HG02885 (cell line): ENCODE measurements around the gene RPL4.
"Not testable (repeated sequence)": the region's sequence is repeated elsewhere in the genome, so short reads cannot be mapped to it uniquely, and the experiment has no call there.

Experiments used
- ATAC-seq: cut with Tn5 transposase; IDR thresholded peaks from one replicate; pipeline ENCODE4 v1.9.1; 2021; ENCODE audit warnings: mild to moderate bottlenecking; ENCODE audit not compliant: unreplicated experiment, poor library complexity

The RPL4 gene

DNA sequence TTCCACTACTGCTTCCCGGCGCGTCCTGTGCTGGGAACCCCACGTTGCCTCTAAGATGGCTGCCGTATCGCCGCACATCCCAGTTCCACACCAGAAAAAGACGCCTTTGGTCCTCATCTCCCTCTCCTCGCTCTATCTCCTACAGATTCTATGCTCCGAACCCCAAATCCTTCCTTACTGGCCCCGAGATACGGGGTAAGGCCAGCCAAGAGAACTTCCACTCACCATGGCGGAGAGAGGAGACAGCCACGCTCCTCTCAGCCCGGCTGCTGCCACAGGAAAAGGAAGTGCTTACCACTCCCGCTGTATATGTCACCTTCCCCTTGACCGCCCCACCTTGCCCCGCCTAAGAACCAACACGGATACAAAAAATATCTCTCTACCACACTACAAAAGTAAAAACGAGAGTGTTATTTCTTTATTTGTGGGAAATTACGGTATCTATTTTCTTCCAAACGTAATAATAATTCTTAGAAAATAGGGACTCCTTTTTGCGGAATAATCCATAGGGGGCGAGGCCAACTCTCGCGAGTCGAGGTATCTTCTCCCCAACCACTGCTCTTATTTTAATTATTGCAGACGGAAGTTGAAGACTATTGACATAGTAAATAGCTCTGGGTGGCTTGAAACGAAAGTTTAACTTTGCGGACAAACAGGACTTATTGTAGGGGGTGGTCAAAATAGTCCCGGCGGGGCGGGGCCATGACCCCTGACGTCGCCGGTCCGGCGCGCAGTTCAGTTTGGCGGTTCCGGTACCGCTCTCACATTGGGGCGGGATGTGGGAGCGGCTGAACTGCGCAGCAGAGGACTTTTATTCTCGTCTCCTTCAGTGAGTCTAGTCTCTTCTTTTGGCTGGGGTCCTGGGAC, at the start of gene RPL4, which contains the start of gene ZWILCH:
RPL4 (minus strand) TSS at position 293 of the 867 bp plus-strand sequence; CDS start at position 228, 65 bp downstream.
ZWILCH (plus strand) TSS at position 764 of the 867 bp plus-strand sequence; CDS start at position 777, 13 bp downstream.
- peak; percentile 75 for ATAC-seq

DNA sequence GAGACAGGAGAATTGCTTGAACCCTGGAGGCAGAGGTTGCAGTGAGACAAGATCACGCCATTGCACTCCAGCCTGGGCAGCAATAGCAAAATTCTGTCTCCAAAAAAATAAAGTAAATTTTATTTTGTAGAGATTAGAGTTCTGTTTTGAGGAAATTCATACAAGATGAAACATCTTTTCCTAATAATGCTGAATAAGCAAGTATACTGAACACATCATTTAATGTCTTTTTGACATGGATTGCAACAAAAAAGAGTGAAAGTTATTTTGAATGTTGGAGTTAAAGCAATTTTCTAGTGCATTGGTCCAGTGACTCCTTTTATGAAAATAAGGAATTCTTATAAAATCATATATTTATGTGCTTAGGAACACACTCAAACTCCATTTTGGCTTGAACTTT, 40.6 kb upstream of the RPL4 start:
- no peak for ATAC-seq

DNA sequence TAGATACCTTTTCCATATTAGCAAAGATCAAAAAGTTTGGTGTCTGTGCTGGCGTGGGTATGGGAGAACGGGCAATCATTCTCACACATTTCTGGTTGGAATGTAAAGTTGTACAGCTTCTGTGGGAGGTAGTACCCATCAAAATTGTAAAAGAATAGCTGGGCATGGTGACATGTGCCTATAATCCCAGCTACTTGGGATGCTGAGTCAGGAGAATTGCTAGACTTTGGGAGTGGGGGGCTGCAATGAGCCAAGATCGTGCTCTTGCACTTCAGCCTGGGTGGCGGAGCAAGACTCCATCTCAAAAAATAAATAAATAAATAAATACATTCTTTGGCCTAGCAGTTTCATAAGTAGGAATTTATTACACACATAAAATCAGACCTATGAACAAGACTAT, 38.2 kb upstream of the RPL4 start:
- no peak for ATAC-seq

DNA sequence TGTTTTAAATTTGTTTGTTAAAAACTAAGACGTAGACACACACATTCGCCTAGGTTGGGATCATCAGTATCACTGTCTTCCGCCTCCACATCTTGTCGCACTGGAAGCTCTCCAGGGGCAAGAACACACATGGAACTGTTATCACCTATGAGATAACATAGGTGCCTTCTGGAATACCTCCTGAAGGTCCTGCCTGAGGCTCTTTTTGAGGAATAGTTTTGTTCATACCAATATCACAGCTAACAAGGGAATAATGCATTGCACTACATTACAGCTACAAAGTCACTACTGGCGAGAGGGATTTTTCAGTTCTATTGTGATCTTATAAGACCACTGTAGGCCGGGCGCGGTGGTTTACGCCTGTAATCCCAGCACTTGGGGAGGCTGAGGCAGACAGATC, 30.4 kb upstream of the RPL4 start:
- ATAC-seq: no peak

DNA sequence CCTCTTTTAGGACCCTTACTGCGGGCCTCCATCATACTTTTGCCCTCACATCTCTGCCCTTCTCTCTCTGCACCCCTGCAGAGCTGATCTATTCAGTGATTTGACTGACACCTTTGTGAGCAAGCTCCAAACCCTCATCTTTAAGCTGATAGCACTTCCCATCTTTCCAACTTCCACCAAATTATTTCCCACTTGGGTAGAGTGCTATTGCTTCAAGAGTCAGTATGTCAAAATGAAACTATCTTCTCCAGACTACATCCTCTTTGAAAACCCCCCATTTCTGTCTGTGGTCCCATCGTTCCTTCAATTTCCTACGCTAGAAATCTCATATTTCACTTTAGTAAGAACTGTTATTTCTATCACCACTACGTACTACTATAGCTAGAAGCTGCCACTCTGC, 20.2 kb upstream of the RPL4 start:
- ATAC-seq: no peak

DNA sequence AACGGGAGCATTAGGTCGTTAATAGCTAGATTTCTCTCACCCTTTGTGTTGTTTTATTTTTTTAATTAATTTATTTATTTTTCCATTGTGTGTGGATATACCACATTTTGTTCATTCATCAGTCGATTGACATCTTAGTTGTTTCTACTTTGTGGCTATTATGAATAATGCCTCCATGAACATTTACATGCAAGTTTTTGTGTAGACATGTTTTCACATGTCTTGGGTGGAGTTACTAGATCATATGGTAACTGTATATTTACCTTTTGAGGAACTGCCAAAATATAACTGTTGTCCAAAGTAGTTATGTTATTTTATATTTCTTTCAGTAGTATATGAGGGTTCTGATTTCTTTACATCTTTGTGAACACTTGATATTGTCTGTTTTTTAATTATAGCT, 19.3 kb upstream of the RPL4 start:
- no peak for ATAC-seq

DNA sequence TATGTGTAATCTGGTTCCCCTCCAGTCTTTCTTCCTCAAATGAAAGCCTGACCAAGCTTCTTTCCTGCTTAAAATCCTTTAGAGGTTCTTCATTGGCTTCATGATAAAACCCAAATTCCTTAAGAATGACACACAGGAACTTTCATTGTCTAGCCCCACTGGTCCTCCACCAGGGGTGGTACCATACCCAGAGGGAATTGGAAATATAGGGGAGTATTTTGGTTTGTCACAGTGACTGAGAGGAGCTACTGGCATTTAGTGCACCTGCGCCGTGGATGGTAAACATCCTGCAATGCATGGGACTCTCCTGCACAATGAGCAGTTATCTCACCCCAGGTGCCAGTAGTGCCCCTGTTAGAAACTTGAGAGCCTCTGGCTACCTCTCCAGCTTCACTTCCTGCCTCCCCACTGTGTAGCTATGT, 11.3 kb upstream of the RPL4 start:
- ATAC-seq: no peak

DNA sequence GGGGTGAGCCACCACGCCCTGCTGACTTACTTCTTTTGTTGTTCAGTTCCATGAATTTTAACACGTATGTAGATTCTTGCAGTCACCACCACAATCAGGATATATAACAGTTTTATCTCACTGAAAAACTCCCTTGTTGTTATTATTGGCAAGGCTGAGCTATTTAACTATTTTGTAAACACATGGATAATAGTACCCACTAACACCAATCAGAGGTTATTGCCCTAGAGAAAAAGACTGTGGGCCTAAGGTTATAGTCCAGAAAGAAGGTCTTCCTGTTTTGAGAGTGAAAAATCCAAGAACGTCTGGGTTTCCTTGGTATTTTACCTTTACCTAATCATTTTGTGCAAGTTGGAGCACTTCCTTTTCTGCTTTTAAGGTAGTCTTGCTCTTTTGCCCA, 9.9 kb upstream of the RPL4 start:
- ATAC-seq: no peak

DNA sequence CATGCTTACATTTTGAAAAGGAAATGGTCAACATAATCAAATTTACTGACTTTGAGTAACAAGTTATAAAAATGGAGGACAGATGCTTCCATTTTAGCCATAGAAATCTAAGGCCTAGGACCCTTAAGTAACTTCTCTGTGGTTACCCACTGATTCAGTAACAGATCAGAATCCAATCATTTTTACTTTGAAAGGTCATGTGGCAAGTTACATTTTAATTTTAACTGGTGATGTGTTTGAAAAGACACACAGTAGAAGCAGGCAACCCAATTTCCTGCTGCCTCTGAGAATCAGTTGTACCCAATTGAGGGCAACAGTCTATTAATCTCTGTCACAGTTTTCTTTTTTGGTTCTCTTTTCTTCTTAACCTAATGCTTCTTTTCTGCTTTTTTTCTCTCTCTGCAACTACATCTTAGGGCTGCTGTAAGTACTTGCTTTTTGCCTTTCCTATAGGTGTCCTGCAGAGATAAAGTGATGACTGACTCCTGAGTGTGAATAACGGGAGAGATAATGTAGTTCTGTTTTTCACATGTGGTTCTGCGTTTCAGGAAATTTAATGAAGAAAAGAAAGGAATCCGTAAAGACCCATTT, 3.7 kb upstream of the RPL4 start:
- ATAC-seq: no peak

DNA sequence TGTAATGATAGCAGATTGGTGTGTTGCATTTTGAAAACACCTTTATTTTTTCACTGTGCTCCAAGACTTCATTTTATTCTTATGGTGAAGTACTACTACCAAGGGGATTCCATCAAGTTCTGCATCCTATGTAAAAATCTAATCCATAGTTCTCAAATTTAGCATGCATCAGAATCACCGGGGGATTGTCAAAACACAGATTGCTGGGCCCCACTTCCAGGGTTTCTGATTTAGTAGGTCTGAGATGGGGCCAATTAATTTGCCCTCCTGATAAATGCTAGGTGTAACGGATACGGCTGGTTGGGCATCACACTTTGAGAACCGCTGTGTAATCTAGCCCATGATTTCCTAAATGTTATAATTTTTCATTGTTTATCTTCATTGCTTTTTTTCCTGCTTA, 1.2 kb upstream of the RPL4 start:
- ATAC-seq: no peak

DNA sequence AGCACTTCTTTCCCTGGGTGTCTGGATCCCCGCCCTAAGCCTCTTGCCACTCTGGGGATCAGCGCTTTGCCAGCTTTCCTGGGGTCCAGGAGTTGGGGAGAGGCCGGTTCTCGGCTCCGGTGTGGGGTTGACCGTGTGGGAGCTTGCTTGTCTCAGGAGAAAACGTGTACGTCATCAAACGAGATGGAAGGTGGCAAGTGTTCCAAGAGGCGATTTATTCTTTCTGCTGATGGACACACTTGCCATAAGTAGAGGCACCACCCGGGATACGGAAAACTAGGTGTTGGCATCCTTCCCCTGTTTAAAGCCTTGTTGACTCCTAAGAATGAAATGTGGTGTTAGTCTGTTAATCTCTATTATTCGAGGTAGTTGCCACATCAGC, 766 bp upstream of the RPL4 start:
- peak; percentile 31 for ATAC-seq

DNA sequence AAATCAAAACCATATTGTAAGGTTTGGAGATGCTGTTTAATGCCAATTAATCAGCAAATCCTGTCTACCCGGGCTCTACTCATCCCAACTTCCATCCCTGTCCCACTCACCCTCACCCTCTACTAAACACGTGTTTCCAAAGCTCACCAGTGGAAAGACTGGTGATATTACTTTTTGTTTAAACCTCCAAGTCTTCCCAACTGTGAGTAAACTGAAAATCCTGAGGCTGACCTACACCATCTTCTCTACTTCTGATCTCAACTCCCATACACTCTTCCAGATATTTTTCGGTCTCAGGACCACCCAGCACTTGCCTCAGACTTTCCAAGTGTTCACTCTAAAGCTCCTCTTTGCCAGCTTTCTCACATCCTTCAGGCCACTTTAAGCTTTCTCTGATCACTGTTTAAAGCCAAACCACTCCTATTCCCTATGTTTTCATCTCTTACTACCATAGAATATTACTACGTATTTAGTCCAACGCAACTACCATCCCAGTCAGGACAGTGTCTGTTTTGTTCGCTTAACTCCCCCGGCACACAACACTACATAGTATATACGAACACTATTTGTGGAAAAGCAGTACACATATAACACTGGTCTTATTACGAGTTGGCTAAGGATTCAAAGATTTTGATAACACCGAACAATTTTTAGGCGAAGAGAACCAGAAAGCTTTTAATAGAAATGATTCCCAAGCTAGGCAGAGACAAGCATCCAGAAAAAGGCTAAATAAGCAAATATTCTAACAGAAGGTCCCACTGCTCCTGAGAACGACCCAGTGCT, 684 bp downstream of the RPL4 start:
- no peak for ATAC-seq

DNA sequence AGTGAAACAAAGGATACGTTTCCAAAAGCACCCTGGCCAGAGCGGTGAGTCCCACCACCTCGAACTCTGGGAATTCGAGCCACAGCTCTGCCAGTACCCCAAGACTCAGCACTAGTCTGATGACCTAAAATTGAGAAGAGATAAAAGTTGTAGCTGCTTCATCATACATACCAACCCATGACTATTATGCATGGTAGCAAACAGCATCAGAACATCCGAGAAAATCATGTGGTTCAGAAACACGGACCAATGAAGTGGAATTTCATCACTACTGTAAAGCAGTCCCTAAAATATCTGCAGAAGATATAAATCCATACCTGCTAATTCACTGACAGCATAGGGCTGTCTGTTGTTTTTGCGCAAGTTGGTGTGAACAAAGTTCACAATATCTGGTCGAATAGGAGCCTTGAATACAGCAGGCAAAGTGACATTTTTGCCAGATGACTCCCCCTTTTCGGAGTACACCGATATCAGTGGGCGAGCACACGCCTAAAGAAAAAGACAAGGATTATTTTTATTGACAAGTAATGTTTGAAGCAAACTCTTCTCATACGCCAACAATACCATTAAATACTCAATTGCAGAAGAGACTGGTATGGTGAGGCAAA, 1.5 kb downstream of the RPL4 start:
- ATAC-seq: not testable (repeated sequence)

DNA sequence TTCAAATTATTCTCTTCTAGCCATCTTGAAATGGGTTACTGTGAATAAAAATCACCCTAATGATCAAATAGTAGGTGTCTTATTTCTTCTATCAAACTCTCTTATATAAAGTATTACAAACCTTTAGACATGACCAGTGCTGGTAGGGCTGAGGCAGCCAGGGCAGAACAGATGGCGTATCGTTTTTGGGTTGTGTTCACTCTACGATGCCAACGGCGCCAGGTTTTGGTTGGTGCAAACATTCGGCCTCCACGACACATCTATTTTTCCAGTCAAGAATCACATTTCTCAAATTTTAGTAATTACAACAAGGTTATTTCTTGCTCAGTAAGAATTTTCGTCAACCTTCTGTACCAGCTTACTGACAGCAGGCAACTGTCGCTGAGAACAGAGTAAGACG, 2.2 kb downstream of the RPL4 start:
- no peak for ATAC-seq

DNA sequence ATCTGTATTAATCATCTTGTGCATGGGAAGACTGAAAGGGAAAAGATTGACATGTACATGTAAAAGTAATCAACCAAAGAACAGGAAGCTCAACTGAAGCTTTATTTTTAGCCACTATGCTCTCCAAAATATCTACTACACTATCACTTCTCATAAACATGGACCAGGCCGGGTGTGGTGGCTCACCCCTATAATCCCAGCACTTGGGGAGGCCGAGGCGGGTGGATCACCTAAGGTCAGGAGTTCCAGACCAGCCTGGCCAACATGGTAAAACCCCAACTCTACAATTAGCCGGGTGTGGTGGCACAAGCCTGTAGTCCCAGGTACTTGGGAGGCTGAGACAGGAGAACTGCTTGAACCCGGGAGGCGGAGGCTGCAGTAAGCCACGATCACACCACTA, 4.3 kb downstream of the RPL4 start:
- not testable (repeated sequence) for ATAC-seq

DNA sequence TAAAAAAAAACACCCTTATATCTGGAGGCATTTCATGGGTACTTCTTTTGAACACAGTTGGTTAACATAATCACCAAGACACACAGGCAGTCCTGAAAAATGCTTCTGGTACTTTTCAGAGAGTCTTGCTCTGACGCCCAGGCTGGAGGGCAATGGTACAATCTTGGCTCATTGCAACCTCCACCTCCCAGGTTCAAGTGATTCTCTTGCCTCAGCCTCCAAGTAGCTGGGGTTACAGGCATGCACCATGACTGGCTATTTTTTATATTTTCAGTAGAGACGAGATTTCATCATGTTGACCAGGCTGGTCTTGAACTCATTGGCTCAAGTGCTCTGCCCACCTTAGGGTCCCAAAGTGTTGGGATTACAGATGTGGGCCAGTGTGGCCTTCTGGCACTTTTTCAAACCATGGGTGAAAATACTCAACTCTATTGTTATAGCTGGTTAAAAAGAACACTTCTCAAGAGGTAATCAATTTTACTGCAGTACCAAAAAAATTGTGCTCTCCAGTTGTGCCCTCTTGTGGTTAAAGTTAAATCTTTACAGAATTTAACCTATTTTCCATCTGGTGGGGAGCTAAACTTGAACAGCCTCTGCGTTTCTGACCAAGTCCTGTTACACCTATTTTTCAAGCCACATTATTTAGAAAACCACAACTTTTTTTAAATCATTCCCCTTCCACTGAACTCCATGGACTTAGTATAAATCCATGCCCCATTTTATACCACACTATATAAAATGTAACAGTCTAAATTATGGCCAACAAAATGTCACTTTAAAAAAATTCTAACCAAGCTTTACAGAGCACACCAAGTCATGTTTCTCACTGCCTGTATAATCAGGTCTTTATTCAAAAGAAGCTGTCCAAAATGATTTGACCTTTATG, 5.9 kb downstream of the RPL4 start:
- no peak for ATAC-seq

DNA sequence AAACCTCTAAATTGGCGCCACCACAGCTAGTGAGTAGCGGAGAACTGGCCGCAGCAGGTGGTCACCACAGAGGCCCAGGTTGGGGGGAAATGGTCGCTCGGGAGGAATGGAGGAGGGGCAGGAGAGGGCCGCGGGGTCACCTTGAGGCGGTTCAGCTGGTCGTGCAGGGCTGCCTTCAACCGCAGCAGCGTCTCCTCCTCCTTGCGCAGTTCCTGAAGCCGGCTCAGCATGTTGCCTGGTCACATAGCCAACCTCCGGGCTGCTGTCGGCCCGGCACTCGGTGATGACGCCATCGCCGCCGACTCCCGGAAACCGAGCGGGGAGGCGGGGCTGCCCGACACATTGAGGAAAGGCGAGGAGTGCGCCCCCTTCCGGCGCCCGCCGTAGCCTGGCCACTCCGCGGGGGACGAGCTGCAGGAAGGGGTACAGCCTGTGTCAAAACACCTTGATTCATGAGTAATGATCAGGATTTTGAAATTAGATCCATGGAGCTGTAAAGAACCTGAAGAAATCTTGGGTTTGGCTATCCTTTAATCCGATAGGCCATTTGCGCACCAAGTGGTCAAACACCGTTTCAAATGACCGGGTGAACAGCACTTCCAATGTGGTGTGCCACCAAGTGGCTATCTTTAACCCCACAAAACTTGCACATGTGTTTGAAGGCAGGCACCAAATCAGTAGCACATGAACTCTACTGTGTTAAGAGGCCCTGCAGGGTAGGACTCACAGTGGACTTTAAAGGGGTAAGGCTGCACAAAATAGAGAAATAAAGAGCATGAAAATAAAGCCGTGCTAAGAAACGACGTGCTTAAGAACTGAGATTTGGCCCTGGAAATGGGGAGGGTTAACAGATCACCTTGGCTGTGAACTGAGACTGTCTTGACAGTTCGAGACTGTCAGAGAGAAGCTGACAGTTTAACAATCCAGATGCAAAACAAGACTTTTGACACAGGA, 6.9 kb downstream of the RPL4 start, which contains the start of gene SNAPC5:
SNAPC5 (minus strand) TSS at position 261 of the 954 bp plus-strand sequence; CDS start at position 230, 31 bp downstream.
- peak; percentile 89 for ATAC-seq

DNA sequence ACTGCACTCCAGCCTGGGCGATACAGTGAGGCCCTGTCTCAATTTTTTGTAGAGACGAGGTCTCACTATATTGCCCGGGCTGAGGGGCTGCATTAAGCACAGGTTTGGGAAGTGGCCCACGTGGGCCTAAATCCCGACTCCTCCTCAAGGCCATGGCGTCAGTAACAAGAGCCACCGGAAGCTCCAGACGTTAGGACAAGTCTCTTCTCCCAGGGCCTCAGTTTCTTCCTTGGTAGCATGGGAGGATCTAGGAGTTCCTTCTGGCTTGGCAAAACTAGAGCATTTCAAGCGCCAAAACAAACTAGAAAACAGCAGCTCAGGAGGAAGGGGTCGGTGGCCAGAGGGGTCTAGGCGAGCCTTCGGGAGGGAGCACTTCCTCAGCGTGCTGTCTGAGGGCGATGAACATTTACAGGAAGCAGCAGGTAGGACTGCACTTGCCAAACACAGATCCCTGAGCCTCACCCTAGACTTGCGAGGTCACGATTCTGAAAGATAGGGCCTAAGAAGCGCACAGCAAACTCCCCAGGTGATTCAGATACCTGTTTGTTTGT, 7.6 kb downstream of the RPL4 start:
- peak; percentile 12 for ATAC-seq
